IMR-90 (cell line): ENCODE results near the gene RAMP3. TPM values are rescaled to one million over a fixed set of nuclear protein-coding genes. Genes with fewer than 3 reads are reported as not detected.

ENCODE experiments used
- ATAC-seq: fragments of 200-7000 bp; cut with Tn5 transposase; 2 replicates; pipeline ENCODE4 v1.9.1; 2020; ENCODE audit warnings: low read depth, mild to moderate bottlenecking, moderate library complexity
- BruUV-seq: library from RNA; stranded (reverse); fragments of 400-500 nt; replicated peaks from 2 replicates; lab custom pipeline; 2021; lab: Mats Ljungman, UMichigan
- CTCF ChIA-PET: fragments of 300-600 bp; formaldehyde crosslinking; extraction: SDS; loops from one replicate; lab custom pipeline; 2021; ENCODE audit warnings: antibody characterized with exemption; lab: Yijun Ruan, JAX
- POLR2A ChIA-PET: fragments of 300-600 bp; sonication (Branson Sonifier 250); formaldehyde crosslinking; loops from one replicate; lab custom pipeline; 2022; ENCODE audit warnings: antibody characterized with exemption; ENCODE audit not compliant: unreplicated experiment; lab: Charles Lee
- DNase-seq: peaks from one replicate; pipeline ENCODE4 v3.0.0; 2013
- H2AFZ ChIP-seq: replicated peaks from 2 replicates; pipeline ENCODE3; 2013; ENCODE audit warnings: low read length, mild to moderate bottlenecking; ENCODE audit not compliant: poor library complexity
- H2AK5ac ChIP-seq: 2 replicates; pipeline ENCODE4 v1.6.1; 2013; ENCODE audit warnings: low read depth, low read length, inconsistent platforms
- H2AK9ac ChIP-seq: replicated peaks from 2 replicates; pipeline ENCODE3; 2013; ENCODE audit warnings: mild to moderate bottlenecking, low read depth, low read length, moderate library complexity; ENCODE audit not compliant: poor library complexity
- H2BK120ac ChIP-seq: 2 replicates; pipeline ENCODE4 v1.6.1; 2013; ENCODE audit warnings: low read depth, low read length, inconsistent platforms
- H2BK15ac ChIP-seq: 3 replicates; pipeline ENCODE4 v1.6.1; 2013; ENCODE audit warnings: low read depth, low read length, inconsistent platforms
- H2BK20ac ChIP-seq: 2 replicates; pipeline ENCODE4 v1.6.1; 2013; ENCODE audit warnings: low read depth, mild to moderate bottlenecking, inconsistent platforms, low read length, moderate library complexity
- H2BK5ac ChIP-seq: 2 replicates; pipeline ENCODE4 v1.6.1; 2013; ENCODE audit warnings: mild to moderate bottlenecking, low read depth, low read length, inconsistent platforms; ENCODE audit not compliant: poor library complexity, severe bottlenecking
- H3K14ac ChIP-seq: replicated peaks from 2 replicates; pipeline ENCODE4 v1.6.1; 2013; ENCODE audit warnings: low read depth, low read length, inconsistent platforms
- H3K18ac ChIP-seq: 2 replicates; pipeline ENCODE4 v1.6.1; 2013; ENCODE audit warnings: low read depth, low read length, control low read depth
- H3K23ac ChIP-seq: 2 replicates; pipeline ENCODE4 v1.6.1; 2013; ENCODE audit warnings: low read depth, low read length, inconsistent platforms
- H3K27ac ChIP-seq: 2 replicates; pipeline ENCODE4 v1.5.1; 2013; ENCODE audit warnings: mild to moderate bottlenecking, control low read depth, low read length; ENCODE audit not compliant: insufficient read depth
- H3K27me3 ChIP-seq: 2 replicates; pipeline ENCODE4 v1.6.1; 2013; ENCODE audit warnings: low read length; ENCODE audit not compliant: control insufficient read depth, insufficient read depth
- H3K36me3 ChIP-seq: 2 replicates; pipeline ENCODE4 v1.6.1; 2013; ENCODE audit warnings: low read length, mixed read lengths; ENCODE audit not compliant: control insufficient read depth, insufficient read depth
- H3K4ac ChIP-seq: 2 replicates; pipeline ENCODE4 v1.6.1; 2013; ENCODE audit warnings: low read depth, low read length, inconsistent platforms
- H3K4me1 ChIP-seq: 2 replicates; pipeline ENCODE4 v1.6.1; 2013; ENCODE audit warnings: low read length, mixed read lengths; ENCODE audit not compliant: control insufficient read depth, insufficient read depth
- H3K4me2 ChIP-seq: 2 replicates; pipeline ENCODE4 v1.6.1; 2013; ENCODE audit warnings: low read depth, mild to moderate bottlenecking, control low read depth, low read length, moderate library complexity
- H3K4me3 ChIP-seq: 2 replicates; pipeline ENCODE4 v1.5.1; 2013; ENCODE audit warnings: low read depth, mild to moderate bottlenecking, control low read depth, low read length, moderate library complexity; ENCODE audit not compliant: insufficient read depth
- H3K56ac ChIP-seq: 2 replicates; pipeline ENCODE4 v1.6.1; 2013; ENCODE audit warnings: low read length, inconsistent platforms; ENCODE audit not compliant: insufficient read depth; ENCODE audit errors: extremely low read depth
- H3K79me1 ChIP-seq, 2 experiments: 2 replicates each; pipeline ENCODE4 v1.6.1; 2013; ENCODE audit warnings: low read length in 2 of 2, inconsistent platforms in 1 of 2, low read depth in 1 of 2
- H3K9ac ChIP-seq: 2 replicates; pipeline ENCODE4 v1.6.1; 2013; ENCODE audit warnings: low read depth, low read length, control low read depth
- H3K9me1 ChIP-seq: 2 replicates; pipeline ENCODE4 v1.6.1; 2013; ENCODE audit warnings: low read length, inconsistent platforms; ENCODE audit not compliant: insufficient read depth
- H3K9me3 ChIP-seq: 2 replicates; pipeline ENCODE4 v1.6.1; 2013; ENCODE audit warnings: low read length; ENCODE audit not compliant: control insufficient read depth, insufficient read depth
- H4K20me1 ChIP-seq: 2 replicates; pipeline ENCODE4 v1.6.1; 2013; ENCODE audit warnings: low read length, inconsistent platforms; ENCODE audit not compliant: insufficient read depth
- H4K5ac ChIP-seq: 2 replicates; pipeline ENCODE4 v1.6.1; 2013; ENCODE audit warnings: mild to moderate bottlenecking, low read depth, low read length, control low read depth
- H4K8ac ChIP-seq, 2 experiments: 2 replicates each; pipeline ENCODE4 v1.6.1; 2013; ENCODE audit warnings: low read depth in 2 of 2, low read length in 2 of 2, control low read depth in 1 of 2, inconsistent platforms in 1 of 2
- H4K91ac ChIP-seq: 2 replicates; pipeline ENCODE4 v1.6.1; 2013; ENCODE audit warnings: low read depth, low read length, inconsistent platforms; ENCODE audit not compliant: insufficient read depth
- BHLHE40 ChIP-seq: fragments of 150-350 bp; IDR thresholded peaks from 2 replicates; pipeline ENCODE4 v1.6.1; 2016; ENCODE audit warnings: mild to moderate bottlenecking, low read depth, low read length
- CEBPB ChIP-seq: IDR thresholded peaks from 2 replicates; pipeline ENCODE4 v1.6.1; 2012; ENCODE audit warnings: low read depth, low read length, improper control_type of control experiment
- CHD1 ChIP-seq: IDR thresholded peaks from 2 replicates; pipeline ENCODE4 v1.6.1; 2012; ENCODE audit warnings: low read depth, low read length, improper control_type of control experiment
- CTCF ChIP-seq: conservative IDR thresholded peaks from 2 replicates; pipeline ENCODE4 v1.5.1; 2012; ENCODE audit warnings: mild to moderate bottlenecking, low read depth, low read length, improper control_type of control experiment
- ELK1 ChIP-seq: fragments of 150-350 bp; IDR thresholded peaks from 2 replicates; pipeline ENCODE4 v1.6.1; 2016; ENCODE audit warnings: low read depth, mild to moderate bottlenecking, low read length, moderate library complexity, borderline replicate concordance
- MAFK ChIP-seq: IDR thresholded peaks from 2 replicates; pipeline ENCODE4 v1.6.1; 2012; ENCODE audit warnings: low read depth, low read length, improper control_type of control experiment
- MAZ ChIP-seq: IDR thresholded peaks from 2 replicates; pipeline ENCODE4 v1.6.1; 2012; ENCODE audit warnings: low read depth, mild to moderate bottlenecking, low read length, improper control_type of control experiment, moderate library complexity, borderline replicate concordance
- MXI1 ChIP-seq: IDR thresholded peaks from 2 replicates; pipeline ENCODE4 v1.6.1; 2012; ENCODE audit warnings: low read depth, mild to moderate bottlenecking, low read length, moderate library complexity, borderline replicate concordance
- NFE2L2 ChIP-seq: fragments of 150-350 bp; IDR thresholded peaks from 2 replicates; pipeline ENCODE4 v1.6.1; 2016; ENCODE audit warnings: low read depth, mild to moderate bottlenecking, low read length
- POLR2A ChIP-seq: IDR thresholded peaks from 2 replicates; pipeline ENCODE4 v1.6.1; 2012; ENCODE audit warnings: mild to moderate bottlenecking, low read depth, low read length
- RAD21 ChIP-seq: IDR thresholded peaks from 2 replicates; pipeline ENCODE4 v1.6.1; 2012; ENCODE audit warnings: low read length, improper control_type of control experiment
- RCOR1 ChIP-seq: IDR thresholded peaks from 2 replicates; pipeline ENCODE4 v1.6.1; 2012; ENCODE audit warnings: mild to moderate bottlenecking, low read length, improper control_type of control experiment; ENCODE audit not compliant: insufficient replicate concordance
- RFX5 ChIP-seq: IDR thresholded peaks from 2 replicates; pipeline ENCODE4 v1.8.0; 2012; ENCODE audit warnings: low read depth, mild to moderate bottlenecking, low read length, moderate library complexity
- SMC3 ChIP-seq: fragments of 150-350 bp; IDR thresholded peaks from 2 replicates; pipeline ENCODE4 v1.6.1; 2016; ENCODE audit warnings: low read depth, mild to moderate bottlenecking, antibody characterized with exemption, low read length, moderate library complexity
- USF2 ChIP-seq: fragments of 150-350 bp; IDR thresholded peaks from 2 replicates; pipeline ENCODE4 v1.6.1; 2017; ENCODE audit warnings: mild to moderate bottlenecking, antibody characterized with exemption, low read length, low read depth
- WGBS, 2 experiments: methylation state at CpG; one replicate each; pipeline versions ENCODE4 v1.1.5 to v1.1.7; 2013; ENCODE audit warnings: missing lambda C conversion rate in 2 of 2; ENCODE audit not compliant: insufficient read length in 1 of 2; ENCODE audit errors: extremely low coverage in 2 of 2; 5-methylcytosine and 5-hydroxymethylcytosine counted together
- dilution Hi-C: fragments of 300-500 bp; cut with HindIII; formaldehyde crosslinking; loops from one replicate; pipeline ENCODE4 v1.14.3; 2018; ENCODE audit warnings: low sequenced_read_pairs; ENCODE audit not compliant: unreplicated experiment
- in situ Hi-C: fragments of 300-500 bp; cut with MboI; formaldehyde crosslinking; loops from 3 replicates; pipeline ENCODE4 v1.14.3; 2019; ENCODE audit warnings: low sequenced_read_pairs, inconsistent platforms, mixed read lengths
- intact Hi-C: fragments of 100-400 bp; cut with micrococcal nuclease; formaldehyde crosslinking; loops from 2 replicates; pipeline ENCODE4 v1.10.0; 2022
- polyA plus RNA-seq, 3 experiments: library from polyadenylated mRNA; depleted of rRNA; stranded (reverse); fragments of >200 nt; gene quantifications; 2 replicates each; pipeline ENCODE4 v1.2.3, GENCODE V29; 2012; ENCODE audit warnings: low replicate concordance in 1 of 3
- total RNA-seq: library from RNA; depleted of rRNA; stranded (reverse); fragments of >200 nt; gene quantifications from 2 replicates; pipeline ENCODE4 v1.2.3, GENCODE V29; 2012

The RAMP3 gene
- total and polyA plus RNA-seq, 2 of the 4 experiments (the other 2 are of a cell fraction): not detected

- Histone ChIP-seq H4K8ac (no peak overlapping the region), H3K56ac (no peak overlapping the region), H3K27me3 (peaks cover 30% of the 10 kb centered on the region; the same call in 1 of the 2 replicates), H3K23ac (no peak overlapping the region), H3K36me3 (no peaks in the 10 kb centered on the region), H3K9ac (no peak overlapping the region), H3K14ac (no peak overlapping the region), H2AK9ac (no peak overlapping the region), H3K4ac (no peak overlapping the region), H3K4me2 (no peak overlapping the region), H2BK5ac (no peak overlapping the region), H4K5ac (no peak overlapping the region), H2BK15ac (no peak overlapping the region), H3K4me1 (no peaks in the 10 kb centered on the region), H3K9me3 (no peaks in the 10 kb centered on the region), H3K18ac (no peak overlapping the region), H2AK5ac (no peak overlapping the region), H4K20me1 (no peaks in the 10 kb centered on the region), H2BK20ac (no peak overlapping the region), H3K79me1 (no peaks in the 10 kb centered on the region), H3K4me3 (no peak overlapping the region), H4K91ac (no peak overlapping the region), H2AFZ (no peak overlapping the region), H2BK120ac (no peak overlapping the region), H3K27ac (no peak overlapping the region), H3K9me1 (no peaks in the 10 kb centered on the region)
- intact Hi-C loops: no loop called here
- dilution Hi-C loops: no loop called here
- CTCF ChIA-PET: no interaction called here
- ATAC-seq (no peak), DNase-seq (no peak)
- in situ Hi-C loops: no loop called here
- BruUV-seq: no TSS peak
- POLR2A ChIA-PET: no interaction called here
- 74% methylated on average over 5 of the region's 13 CpGs; no CpG with 5 or more reads in 1 of the 2 experiments for WGBS, 2 experiments
- TF ChIP-seq CEBPB (no peak), SMC3 (no peak), RAD21 (no peak), NFE2L2 (no peak), MAZ (no peak), USF2 (no peak), MXI1 (no peak), MAFK (no peak), CHD1 (no peak), ELK1 (no peak), RFX5 (no peak), BHLHE40 (no peak), POLR2A (no peak), CTCF (no peak), RCOR1 (no peak)
Measured at GRCh38 chr7:45180084-45180986, 22.7 kb downstream of the RAMP3 start.
